ENCODE measurements around the gene ANKS1B.

ANKS1B gene

DNA sequence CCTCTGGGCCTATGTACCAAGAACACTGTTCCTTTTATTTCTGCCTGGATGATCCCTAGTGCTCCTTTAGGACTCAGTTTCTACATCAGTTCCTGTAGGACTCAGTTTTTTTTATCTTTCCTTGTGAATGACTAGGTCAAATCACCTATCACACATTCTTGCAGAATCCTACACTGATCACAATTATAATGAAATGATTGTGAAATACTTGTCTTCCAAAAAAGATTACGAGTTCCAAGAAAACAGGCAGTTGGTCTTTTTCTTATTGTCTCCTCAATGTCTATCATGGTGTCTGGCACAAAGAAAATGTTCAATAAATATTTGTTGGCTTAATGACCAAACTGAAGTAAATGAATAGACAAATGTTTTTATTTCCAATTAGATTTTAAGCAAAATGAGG is 432.7 kb downstream of the ANKS1B start:
- DNase-seq, result no peak

DNA sequence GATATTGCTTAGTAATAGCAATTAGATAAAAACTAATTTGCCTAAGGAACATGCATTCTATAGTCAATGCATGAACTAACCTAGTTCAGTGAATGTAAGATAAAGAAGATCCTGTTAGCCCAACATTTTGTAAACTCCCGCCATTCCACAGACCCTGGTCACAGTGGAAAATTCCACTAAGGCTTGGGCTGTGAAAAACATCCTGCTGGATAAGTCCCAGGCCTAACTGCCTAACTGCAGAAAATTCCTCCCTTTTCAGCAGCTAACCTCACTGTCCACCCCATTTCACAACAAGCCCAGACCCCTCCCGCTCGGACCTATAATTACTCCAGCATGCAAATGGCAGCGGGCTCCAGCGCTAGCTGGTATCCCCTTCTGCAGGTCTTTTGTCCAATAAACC is 435.1 kb downstream of the ANKS1B start:
- no peak for DNase-seq

DNA sequence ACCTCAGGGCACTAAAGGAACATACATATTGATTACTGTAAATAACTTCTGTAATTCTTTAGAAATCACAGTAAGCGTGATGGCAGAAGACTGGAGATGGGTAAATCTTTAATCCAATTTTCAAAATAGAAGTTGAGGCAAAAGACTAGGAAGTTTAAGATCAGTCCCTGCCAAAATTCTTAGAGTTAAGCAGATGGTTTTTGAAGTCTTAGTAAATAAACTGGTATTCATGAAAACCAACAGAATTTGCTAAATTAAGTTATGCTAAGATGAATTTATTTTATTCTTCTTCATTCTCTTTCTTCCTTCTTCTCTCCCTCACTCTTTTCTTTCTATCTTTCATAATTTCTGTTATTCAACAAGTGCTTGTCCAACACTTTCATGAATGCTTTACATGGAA is 435.5 kb downstream of the ANKS1B start:
- no peak for DNase-seq

DNA sequence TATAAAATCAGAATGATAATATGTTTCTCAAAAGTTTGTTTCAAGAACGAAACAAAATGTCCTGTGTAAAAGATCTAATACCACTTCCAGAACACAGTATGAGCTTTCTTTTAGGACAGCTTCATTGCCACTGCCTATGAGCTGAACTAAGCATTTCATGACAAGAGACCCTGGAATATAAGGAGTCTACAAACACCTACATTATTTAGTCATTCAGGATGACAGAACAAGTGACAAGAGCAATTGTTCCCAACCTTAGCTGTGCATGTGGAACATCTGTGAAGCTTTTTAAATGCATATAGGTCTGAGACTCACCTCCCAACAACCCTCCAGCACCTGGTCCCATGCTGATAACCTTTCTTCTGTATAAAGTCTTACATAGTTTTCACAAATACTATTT is 440.3 kb downstream of the ANKS1B start:
- DNase-seq, result no peak

DNA sequence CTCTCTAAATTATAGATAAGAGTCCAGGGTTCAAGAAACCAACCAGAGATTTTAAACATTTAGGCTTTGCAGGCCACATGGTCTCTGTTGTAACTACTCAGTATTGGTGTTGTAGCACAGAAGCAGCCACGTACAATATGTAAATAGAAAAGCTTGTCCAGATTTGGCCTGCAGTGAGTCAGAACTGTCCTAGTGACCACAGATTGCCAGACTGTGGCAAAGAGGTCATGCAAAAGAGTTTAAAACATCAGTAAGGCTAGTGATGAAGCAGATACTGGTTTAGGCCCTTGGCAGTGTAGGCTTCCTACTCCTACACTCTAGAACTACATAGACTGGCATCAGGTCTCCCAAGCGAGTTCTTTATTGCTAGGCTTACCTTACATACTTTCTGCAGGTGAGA is 454.8 kb downstream of the ANKS1B start:
- no peak for DNase-seq

DNA sequence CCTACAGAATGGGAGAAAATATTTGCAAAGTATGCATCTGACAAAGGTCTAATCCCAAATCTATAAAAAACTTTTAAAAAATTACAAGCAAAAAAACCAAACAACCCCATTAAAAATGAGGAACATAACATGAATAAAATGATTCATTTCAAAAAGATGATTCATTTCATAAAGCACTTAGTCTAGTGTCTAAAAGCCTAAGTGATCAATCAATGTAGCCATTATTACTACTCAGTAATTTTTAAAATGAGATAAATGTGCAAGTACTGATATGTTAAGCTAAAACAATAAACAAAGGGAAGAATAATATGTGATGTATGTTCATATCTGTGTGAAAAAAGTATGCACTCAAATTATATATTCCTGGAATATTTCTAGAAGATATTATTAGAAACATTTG is 456.3 kb downstream of the ANKS1B start:
- no peak for DNase-seq

DNA sequence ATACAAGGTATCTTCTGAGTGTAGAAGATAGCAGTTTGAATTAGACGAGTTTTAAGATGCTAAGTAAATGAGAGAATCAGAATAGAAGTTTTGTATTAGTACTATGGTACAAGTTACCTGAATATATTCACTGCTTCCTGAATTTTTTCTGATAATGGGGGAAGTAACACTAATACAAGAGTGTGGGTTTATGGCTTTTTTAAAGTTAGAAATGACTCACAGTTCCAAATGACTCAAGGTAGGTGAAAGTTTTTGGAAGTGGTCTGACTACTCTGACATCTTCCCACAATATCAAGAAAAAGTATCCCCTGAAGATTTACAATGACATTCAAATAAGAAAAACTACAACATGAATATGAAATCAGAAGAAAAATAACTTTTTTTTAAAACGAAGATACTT is 460.9 kb downstream of the ANKS1B start:
- DNase-seq, result no peak

DNA sequence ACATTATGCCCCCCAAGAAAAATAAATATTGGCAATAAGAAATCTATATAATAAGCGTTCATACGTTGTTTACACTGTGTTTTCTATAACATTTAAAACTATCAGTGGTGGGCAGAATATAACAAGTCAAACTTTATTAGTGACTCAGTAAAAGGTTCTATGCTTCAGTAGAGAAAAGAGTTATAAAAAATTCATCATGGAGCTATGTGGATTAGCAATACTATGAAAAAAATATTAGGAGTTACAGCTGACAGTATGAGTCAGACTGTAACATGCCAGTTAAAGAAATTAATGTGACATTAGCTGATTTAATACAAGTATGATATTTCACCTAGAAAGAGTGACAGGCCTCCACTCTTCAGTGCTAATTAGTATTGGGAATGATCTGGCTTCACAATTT is 462.3 kb downstream of the ANKS1B start:
- DNase-seq, result no peak

DNA sequence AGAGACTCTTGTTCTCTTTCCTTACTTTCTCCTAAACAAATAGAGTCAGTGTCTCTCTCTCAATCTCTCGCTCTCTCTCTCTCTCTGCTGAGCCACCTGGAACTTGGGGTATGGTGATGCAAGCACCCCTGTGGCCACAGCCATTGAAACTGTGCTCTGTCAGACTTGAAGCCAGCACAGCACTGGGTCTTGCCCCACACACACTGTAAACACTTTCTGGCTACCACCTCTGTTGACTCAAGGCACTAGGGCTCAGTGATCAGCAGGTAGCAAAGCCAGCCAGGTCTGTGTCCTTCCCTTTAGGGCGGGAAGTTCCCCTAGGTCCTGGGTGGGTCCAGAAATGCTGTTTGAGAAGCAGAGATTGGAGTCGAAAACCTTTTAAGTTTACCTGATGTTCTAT is 463.1 kb downstream of the ANKS1B start:
- DNase-seq, result no peak

DNA sequence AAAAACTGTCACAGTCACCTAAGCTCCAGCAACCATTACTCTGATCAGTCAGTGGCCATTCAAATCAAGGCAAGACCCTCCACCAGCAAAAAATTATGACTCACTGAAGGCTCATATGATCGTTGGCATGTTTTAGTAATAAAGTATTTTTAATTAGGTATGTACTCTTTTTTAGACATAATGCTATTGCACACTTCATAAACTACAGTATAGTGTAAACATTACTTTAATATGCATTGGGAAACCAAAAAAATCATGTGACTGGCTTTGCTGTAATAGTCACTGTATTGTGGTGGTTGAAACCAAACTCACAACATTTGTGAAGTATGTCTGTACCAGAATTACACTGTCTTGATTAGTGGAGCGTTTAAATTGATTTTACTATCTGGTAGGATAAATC is 471.7 kb downstream of the ANKS1B start:
- DNase-seq, result no peak

DNA sequence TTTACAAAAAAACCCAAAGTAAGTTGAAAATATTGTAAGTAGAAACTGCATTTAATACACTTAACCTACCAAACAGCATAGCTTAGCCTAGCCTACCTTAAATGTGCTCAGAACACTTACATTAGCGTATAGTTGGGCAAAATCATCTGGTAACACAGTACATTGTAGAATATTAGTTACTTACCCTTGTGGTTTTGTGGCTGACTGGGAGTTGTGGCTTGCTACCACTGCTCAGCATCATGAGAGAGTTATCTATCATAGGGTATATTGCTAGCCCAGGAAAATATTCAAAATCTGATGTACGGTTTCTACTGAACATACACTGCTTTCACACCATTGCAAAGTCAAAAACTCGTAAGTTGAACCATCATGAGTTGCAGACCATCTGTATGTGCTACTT is 478.9 kb downstream of the ANKS1B start:
- DNase-seq, result no peak

DNA sequence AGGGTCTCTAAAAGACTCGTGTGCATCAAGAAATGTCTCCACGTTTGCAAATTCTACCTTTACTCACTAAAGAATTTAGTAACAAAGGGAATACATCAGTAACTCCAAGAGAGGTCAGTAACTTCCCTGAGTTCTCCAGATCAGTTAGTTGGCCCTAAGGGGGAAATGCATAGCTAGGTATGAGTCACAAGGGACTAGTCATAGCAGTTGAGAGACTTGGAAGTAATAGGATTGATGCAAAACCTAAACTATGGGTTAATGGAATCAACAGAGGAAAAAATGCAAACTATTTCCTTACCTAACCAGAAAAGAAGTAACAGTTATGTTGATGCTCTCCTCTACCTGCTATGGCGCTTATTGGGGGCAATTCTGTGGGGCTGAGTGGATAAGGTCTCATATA is 486.0 kb downstream of the ANKS1B start:
- no peak for DNase-seq

DNA sequence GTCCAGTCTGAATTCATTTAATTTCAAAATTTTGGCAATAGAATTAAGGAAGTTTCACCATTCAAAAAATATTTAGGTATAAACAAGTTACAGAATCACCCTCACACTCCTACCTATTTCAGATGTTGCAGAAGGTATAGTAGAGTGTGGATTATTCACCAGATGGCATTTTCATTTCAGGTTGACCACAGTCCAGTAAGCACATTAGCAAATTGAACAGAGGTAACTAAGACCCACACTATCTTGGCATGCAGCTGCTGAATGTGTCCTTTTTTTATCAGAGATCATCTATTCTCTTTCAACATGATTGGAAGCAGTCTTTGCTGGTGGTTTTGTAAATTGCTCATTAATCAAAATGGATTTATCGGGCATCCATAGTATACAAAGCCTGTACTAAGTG is 488.9 kb downstream of the ANKS1B start:
- DNase-seq, result no peak

DNA sequence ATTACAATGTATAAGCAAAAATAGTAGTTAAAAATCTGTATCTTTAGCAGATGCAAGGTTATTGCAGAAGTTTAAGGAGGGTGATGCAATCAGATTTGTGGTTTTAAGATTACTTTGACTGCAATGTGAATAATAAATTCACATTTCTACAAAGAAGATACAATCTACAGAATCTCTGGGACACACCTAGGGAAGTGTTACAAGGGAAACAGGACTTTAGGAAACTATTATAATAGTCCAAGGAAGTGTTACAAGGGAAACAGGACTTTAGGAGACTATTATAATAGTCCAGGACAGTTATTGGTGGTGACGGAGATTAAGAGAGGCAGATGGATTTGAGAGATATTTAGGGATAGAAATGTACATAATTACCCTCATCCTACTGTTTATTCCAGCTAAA is 491.5 kb downstream of the ANKS1B start:
- DNase-seq, result no peak

DNA sequence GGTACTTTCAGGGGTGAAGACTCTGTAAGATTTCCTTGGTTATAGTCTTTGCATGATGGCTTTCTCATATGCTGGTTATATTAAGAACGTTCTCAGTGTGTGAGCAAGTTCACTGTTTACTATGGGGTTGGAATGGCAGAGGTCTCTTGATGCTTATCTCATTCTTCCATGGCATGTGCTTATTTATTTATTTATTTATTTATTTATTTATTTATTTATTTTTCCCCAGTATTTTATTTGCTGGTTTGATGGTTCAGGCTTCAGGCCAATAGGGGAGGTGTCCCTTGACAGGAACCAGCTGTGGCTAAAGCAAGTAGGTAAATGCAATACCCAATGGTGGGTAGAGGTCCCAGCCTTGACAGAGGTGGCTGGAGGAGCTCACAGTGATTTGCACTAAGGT is 498.5 kb downstream of the ANKS1B start:
- no peak for DNase-seq

DNA sequence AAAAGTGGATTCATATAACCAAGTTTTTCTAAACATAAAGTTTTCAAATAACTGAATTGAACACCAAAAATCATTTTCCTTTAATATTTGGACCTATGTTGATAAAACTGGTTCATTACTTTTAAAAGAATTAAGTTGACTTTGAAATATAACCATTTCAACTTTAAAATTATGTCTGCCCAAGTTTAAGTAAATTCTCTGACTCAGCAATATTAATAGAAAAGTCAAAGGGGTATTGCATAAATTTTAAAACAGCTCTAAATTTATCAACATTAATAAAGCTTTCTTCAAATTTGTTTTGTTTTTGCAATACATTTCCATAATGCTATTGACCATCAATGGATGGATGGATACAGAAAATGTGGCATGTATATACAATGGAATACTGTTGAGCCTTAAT is 505.6 kb downstream of the ANKS1B start:
- DNase-seq, result no peak

DNA sequence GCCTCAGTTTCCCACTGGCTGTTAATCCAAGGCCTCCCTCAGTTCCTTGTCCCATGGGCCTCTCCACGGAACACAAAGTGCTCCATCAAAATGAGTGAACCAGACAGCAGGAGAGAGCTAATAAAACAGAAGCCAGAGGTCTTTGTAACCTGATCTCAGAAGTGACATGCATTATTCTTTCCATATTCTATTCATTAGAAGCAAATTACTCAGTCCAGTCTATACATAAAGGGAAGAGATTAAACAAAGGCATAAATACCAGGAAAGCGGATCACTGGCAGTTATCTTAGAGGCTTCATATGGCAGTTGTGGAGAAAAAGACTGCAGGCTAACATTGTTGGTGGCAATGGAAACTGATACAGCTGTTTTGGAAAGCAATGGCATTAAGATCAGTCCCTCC is 507.8 kb downstream of the ANKS1B start:
- no peak for DNase-seq

DNA sequence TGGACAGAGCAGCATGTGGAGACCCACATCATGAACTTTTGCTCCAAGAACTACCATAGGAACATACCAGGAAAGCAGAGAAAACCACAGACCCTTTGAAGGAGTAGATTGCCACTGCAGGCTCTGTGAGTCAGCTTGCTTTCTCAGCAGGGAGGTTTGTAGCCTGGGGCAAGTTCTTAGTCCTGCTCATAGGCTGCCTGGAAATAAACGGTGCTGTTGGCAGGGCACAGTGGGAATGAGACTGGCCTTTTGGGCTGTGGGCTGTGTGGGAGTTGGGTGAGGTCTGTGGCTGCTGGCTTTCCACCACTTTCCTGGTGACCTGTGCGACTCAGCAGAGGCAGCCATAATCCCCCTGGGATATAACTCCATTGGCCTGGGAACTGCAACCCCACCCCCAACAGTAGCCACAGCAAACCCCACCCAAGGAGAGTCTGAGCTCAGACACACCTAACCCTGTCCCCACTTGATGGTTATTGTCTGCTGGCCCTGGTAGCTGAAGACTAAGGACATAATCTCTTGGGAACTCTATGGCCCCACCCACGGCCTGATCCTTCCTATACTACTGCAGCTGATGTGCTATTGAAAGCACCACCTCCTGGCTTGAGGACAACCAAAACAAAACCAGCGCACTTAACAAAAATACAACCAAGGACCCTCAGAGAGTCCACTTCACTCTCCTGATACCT is 529.2 kb downstream of the ANKS1B start:
- DNase-seq, result no peak

DNA sequence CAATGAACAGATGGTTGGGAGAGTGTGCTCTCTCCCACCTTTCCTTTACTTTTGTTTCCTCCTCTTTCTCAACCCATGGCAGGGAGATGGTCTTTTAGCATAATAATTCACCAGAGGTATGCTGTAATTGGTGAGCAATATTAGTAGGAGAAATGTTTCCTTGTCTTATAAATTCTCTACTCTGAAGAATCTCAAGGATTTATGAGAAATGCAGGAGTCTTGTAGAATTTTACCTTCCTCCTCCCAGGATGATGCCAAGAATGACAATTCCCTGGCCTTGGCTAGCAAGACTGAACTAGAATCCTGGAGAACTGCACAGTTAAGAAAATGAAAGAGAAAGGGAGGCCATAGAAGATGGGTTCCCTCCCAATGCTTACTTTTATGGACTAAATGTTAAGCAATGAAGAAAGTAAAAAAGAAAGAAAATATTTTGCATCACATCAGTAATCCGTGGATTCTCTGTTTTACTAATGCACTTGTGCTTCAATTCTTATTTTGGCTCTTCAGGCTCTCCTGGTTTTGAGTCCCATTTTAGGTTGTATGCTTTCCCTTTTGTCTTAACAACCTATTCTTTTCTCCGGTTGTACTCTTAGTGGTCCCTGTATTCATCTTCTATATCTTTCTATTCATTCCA is 530.1 kb downstream of the ANKS1B start:
- DNase-seq, result no peak

DNA sequence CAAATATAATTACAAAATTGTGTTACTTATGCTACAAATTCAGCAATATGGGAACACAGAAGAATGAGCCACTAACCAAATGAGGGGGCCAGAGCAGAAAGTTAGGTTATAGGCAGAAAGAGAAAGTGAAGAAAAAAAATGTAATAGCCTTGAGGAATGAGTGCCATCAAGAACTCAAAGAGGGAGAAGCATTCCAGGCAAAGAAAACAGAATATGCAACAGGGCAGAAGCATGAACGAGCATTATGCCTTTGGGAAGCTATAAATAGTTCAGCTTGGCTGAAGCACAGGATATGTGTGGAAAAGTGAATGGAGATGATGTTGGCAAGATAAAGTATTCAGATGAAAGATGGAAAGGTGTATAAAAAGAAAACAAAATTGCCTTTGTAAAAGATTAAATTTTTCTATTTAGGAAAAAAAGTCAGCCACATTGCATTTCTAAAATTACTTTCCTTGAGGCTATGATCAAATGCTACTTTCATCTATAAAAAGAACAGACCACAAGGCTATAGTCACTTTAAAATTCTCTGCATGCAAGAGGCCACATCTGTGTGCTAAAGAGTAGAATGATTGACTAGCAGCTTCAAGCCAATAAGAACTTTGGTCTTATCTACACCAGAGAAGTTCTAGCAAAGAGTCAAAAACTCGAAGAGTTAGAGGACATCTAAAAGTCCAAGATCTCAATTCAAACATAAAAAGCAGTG is 530.7 kb downstream of the ANKS1B start:
- no peak for DNase-seq

DNA sequence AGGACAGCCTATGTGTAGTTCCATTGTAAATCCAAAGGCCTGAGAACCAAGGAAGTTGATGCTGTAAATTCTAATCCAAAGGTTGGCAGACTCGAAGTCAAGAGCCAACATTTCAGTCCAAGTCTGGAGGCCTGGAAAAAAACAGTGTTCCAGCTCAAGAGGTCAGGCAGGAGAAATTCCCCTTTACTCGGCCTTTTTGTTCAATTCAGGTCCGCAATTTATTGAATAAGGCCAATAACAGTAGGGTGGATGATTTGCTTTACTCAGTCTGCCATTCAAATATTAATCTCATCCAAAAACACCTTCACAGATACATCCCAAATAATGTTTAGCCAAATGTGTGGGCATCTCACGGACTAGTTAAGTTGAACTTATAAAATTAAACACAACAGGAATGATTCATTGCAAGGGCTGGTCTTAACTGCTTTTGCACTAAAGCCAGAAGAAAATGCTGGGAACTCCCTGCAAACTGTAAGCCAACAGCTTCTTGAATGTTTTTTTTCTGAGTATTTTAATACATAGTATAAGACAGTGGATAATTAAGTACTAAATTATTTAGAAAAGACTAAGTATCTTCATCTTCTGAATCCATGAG is 534.6 kb downstream of the ANKS1B start:
- DNase-seq, result no peak

DNA sequence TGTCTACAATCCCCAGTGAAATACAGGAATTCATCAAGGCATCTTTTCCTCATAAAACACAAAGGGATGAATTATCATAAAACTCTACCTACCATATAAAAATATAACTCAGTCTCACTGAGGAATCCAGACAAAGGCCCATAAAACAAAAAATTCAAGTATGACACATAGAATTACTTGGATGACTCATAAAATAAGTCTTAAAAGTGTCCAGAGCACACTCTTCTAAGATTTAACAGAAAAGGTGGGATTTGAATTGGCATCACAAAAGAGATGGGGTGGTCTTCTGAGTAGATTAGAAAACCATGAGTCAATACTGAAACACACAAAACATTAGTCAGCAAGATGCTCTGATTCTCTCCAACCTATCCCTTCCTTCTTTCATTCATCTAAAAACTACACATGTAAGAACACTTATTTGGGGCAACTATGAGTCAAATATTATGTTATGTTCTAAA is 539.8 kb downstream of the ANKS1B start:
- DNase-seq, result no peak

DNA sequence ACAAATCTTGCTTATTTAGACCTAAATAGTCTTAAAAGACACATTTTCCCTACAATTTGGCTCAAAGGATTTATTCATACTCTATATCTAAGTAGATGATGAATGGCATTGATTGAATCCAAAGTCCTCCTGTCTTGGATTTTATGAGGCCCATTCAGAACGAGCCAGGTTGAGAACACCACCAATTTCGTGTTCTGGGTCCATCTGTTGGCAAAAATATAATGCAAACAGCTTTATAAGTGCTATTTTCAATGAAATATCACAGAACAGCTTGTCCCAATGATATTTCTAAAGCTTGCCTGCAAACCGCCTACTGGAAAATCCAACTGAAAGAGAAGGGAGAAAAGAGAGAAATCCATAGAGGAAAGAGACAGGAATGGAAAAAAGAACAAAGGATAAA is 542.0 kb downstream of the ANKS1B start:
- DNase-seq, result no peak

DNA sequence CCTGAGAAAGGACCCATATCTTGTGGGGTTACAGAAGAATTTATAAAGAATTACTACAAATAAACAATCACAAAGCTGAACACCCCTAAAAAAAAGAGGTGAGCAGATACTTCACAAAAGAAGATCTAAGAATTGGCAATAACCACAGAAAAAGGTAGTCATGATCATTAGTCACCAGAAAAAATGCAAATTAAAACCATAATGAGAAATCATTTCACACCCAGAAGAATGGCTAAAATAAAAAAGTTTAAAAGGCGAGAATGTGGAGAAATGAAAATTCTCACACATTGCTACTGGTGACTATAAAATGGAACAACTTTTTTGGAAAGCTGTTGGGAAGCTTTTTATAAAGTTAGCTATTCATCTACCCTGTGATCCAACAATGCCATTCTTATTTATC is 545.3 kb downstream of the ANKS1B start:
- no peak for DNase-seq
